K562 (cell line): ENCODE measurements around the gene PSMG3. TPM values are rescaled to one million over a fixed set of nuclear protein-coding genes. Genes with fewer than 3 reads are reported as not detected.

Source experiments
- ATAC-seq: fragments of 200-7000 bp; cut with Tn5 transposase; 3 replicates; pipeline ENCODE4 v1.9.1; 2020; ENCODE audit warnings: moderate library complexity
- BruUV-seq: library from RNA; stranded (reverse); fragments of 400-500 nt; replicated peaks from 2 replicates; lab custom pipeline; 2021; lab: Mats Ljungman, UMichigan
- CTCF ChIA-PET: fragments of 300-600 bp; formaldehyde crosslinking; extraction: SDS; loops from one replicate; lab custom pipeline; 2021; ENCODE audit warnings: low intra/inter-chr PET ratio; lab: Yijun Ruan, JAX
- POLR2A ChIA-PET: fragments of 300-600, 350-650 bp; sonication (Branson Sonifier 250); formaldehyde crosslinking; extraction: SDS; loops from one replicate; lab custom pipeline; 2021; ENCODE audit warnings: antibody characterized with exemption, inconsistent platforms; lab: Yijun Ruan, JAX
- DNase-seq, 4 experiments: peaks; one replicate each; pipeline versions ENCODE4 v3.0.0 to v3.0.0-alpha.2; 2011 to 2018; ENCODE audit warnings: low spot score in 3 of 4, mixed read lengths in 3 of 4; ENCODE audit errors: extremely low read depth in 1 of 4
- FAIRE-seq: peaks from 2 replicates; lab custom pipeline; 2011; peaks lifted over from hg19 to GRCh38; lab: Jason Lieb, UNC
- H2AFZ ChIP-seq: 2 replicates; pipeline ENCODE4 v1.6.0; 2011; ENCODE audit warnings: low read depth, low read length, control low read depth, inconsistent platforms
- H3K27ac ChIP-seq: fragments of 200-600 bp; 3 replicates; pipeline ENCODE4 v1.8.0; 2011; ENCODE audit warnings: low read depth, mild to moderate bottlenecking, control low read depth, inconsistent platforms, low read length, moderate library complexity, mixed read lengths; ENCODE audit errors: extremely low read depth
- H3K27me3 ChIP-seq, 2 experiments: fragments of 300-600 bp in 1 of 2; 2 replicates in 1 of 2; 3 replicates in 1 of 2; pipeline versions ENCODE4 v1.6.0 to v1.8.0; 2011; ENCODE audit warnings: inconsistent platforms in 2 of 2, low read length in 2 of 2, mild to moderate bottlenecking in 1 of 2, mixed read lengths in 1 of 2, moderate library complexity in 1 of 2; ENCODE audit not compliant: control insufficient read depth in 2 of 2, insufficient read depth in 2 of 2
- H3K36me3 ChIP-seq: fragments of 300-600 bp; 3 replicates; pipeline ENCODE4 v1.8.0; 2011; ENCODE audit warnings: mild to moderate bottlenecking, low read length, inconsistent platforms; ENCODE audit not compliant: control insufficient read depth, insufficient read depth
- H3K4me1 ChIP-seq, 2 experiments: fragments of 200-600 bp in 1 of 2; replicated peaks in 1 of 2; 2 replicates in 1 of 2; 3 replicates in 1 of 2; pipeline versions ENCODE4 v1.5.1 to v1.8.0; 2011; ENCODE audit warnings: inconsistent platforms in 2 of 2, low read length in 2 of 2, mild to moderate bottlenecking in 1 of 2, mixed read lengths in 1 of 2, moderate library complexity in 1 of 2; ENCODE audit not compliant: control insufficient read depth in 2 of 2, insufficient read depth in 2 of 2
- H3K4me2 ChIP-seq: 2 replicates; pipeline ENCODE4 v1.6.1; 2011; ENCODE audit warnings: low read length, control low read depth, inconsistent platforms, mixed read lengths; ENCODE audit not compliant: insufficient read depth
- H3K4me3 ChIP-seq: fragments of 200-600 bp; sonication (generic), shearing (Covaris generic); 2 replicates; pipeline ENCODE4 v1.5.1; 2016; ENCODE audit warnings: control low read depth, inconsistent platforms
- H3K79me2 ChIP-seq: fragments of 200-600 bp; 3 replicates; pipeline ENCODE4 v1.8.0; 2011; ENCODE audit warnings: low read length, inconsistent platforms; ENCODE audit not compliant: control insufficient read depth, insufficient read depth
- H3K9ac ChIP-seq, 2 experiments: 2 replicates each; pipeline versions ENCODE4 v1.6.0 to v1.6.1; 2011; ENCODE audit warnings: low read depth in 2 of 2, low read length in 2 of 2, control low read depth in 1 of 2, inconsistent platforms in 1 of 2, mild to moderate bottlenecking in 1 of 2, mixed read lengths in 1 of 2; ENCODE audit not compliant: insufficient read depth in 1 of 2
- H3K9me1 ChIP-seq: one replicate; pipeline ENCODE4 v1.6.0; 2011; ENCODE audit warnings: inconsistent platforms, mild to moderate bottlenecking, low read length, moderate library complexity; ENCODE audit not compliant: control insufficient read depth, insufficient read depth
- H3K9me3 ChIP-seq: replicated peaks from 2 replicates; pipeline ENCODE4 v1.5.1; 2011; ENCODE audit warnings: low read depth, low read length, inconsistent platforms; ENCODE audit not compliant: control insufficient read depth, insufficient read depth
- H4K20me1 ChIP-seq: replicated peaks from 2 replicates; pipeline ENCODE4 v1.6.1; 2011; ENCODE audit warnings: low read length, inconsistent platforms, mixed read lengths; ENCODE audit not compliant: control insufficient read depth, insufficient read depth
- ELF4 ChIP-seq: fragments of 450-650 bp; formaldehyde crosslinking; IDR thresholded peaks from 2 replicates; pipeline ENCODE4 v1.4.0; 2022; ENCODE audit warnings: missing genetic modification characterization
- PURB ChIP-seq: sonication (generic); formaldehyde crosslinking; IDR thresholded peaks from 2 replicates; pipeline ENCODE4 v1.9.0; 2021; ENCODE audit warnings: low read depth, mild to moderate bottlenecking, missing genetic modification reagents
- RBFOX2 ChIP-seq: fragments of 200-400 bp; formaldehyde crosslinking; IDR thresholded peaks from 2 replicates; pipeline ENCODE4 v1.6.1; 2017; ENCODE audit warnings: low read depth, mild to moderate bottlenecking, low read length, moderate library complexity
- TRIM24 ChIP-seq, 2 experiments: fragments of 450-650 bp; IDR thresholded peaks; 2 replicates each; pipeline ENCODE4 v1.6.1; 2016
- YBX1 ChIP-seq: fragments of 450-650 bp; IDR thresholded peaks from 2 replicates; pipeline ENCODE4 v1.7.1; 2016; ENCODE audit warnings: mild to moderate bottlenecking
- ZBTB8A ChIP-seq: fragments of 450-650 bp; IDR thresholded peaks from 2 replicates; pipeline ENCODE4 v1.6.1; 2018; ENCODE audit warnings: mild to moderate bottlenecking, moderate library complexity; ENCODE audit not compliant: partially characterized antibody
- ZC3H4 ChIP-seq: sonication (generic); formaldehyde crosslinking; IDR thresholded peaks from 2 replicates; pipeline ENCODE4 v1.9.0; 2021; ENCODE audit warnings: missing genetic modification reagents, borderline replicate concordance
- ZNF146 ChIP-seq: IDR thresholded peaks from one replicate; pipeline ENCODE4 v1.6.1; 2018; ENCODE audit warnings: missing compliant biosample characterization; ENCODE audit not compliant: unreplicated experiment
- ZNF79 ChIP-seq: fragments of 250-450 bp; sonication (Bioruptor Pico); IDR thresholded peaks from 2 replicates; pipeline ENCODE4 v1.4.0; 2020; ENCODE audit warnings: low read depth, mild to moderate bottlenecking, moderate library complexity
- WGBS: fragments of 100-300 bp; shearing (Covaris generic); methylation state at CpG from one replicate; pipeline ENCODE4 v1.1.6; 2016; ENCODE audit warnings: low coverage, mixed read lengths; ENCODE audit not compliant: insufficient coverage; ENCODE audit errors: missing lambda C conversion rate; 5-methylcytosine and 5-hydroxymethylcytosine counted together
- in situ Hi-C: fragments of 300-500 bp; cut with MboI; formaldehyde crosslinking; loops from 4 replicates; pipeline ENCODE4 v1.15.0; 2018; ENCODE audit warnings: inconsistent platforms, mixed read lengths
- intact Hi-C: fragments of 100-400 bp; cut with micrococcal nuclease; formaldehyde crosslinking; loops from 2 replicates; pipeline ENCODE4 v1.14.2; 2022
- polyA plus RNA-seq, 8 experiments: library from polyadenylated mRNA; depleted of rRNA in 4 of 8; stranded (reverse) in 5 of 8; unstranded in 3 of 8; fragments of >200 nt; fragmentation: Nextera tagmentation in 2 of 8; fragmentation: Illumina TruSeq in 1 of 8; extraction: Ambion mirVana in 2 of 8; extraction: Trizol in 1 of 8; gene quantifications; 2 replicates each; pipeline versions ENCODE4 v1.2.1 to v1.2.3, GENCODE V29; 2011 to 2014; ENCODE audit warnings: inconsistent platforms in 1 of 8, missing spikeins in 1 of 8
- total RNA-seq, 7 experiments: library from RNA; depleted of rRNA in 6 of 7; stranded (reverse); fragments of >200 nt in 6 of 7; fragmentation: Illumina TruSeq in 2 of 7; extraction: Trizol in 2 of 7; gene quantifications; 2 replicates each; pipeline versions ENCODE4 v1.2.1 to v1.2.3, GENCODE V29; 2011 to 2021; ENCODE audit warnings: low replicate concordance in 1 of 7
- TF ChIP-seq, protein P1 (sequence below): IDR thresholded peaks from 3 replicates; pipeline ENCODE4 v1.6.1; 2011; ENCODE audit warnings: borderline replicate concordance, mild to moderate bottlenecking, moderate library complexity; ENCODE audit not compliant: insufficient read length; ENCODE audit errors: extremely low read depth
- TF ChIP-seq, protein P2 (sequence below): fragments of 250-450 bp; sonication (Bioruptor Pico); IDR thresholded peaks from 2 replicates; pipeline ENCODE4 v1.8.0; 2021; ENCODE audit warnings: moderate library complexity, mild to moderate bottlenecking, inconsistent platforms

Gene PSMG3
- total and polyA plus RNA-seq, 9 of the 15 experiments (the other 6 are each of a cell fraction or from before 2014, with no cell fraction given): 34.8 to 122 (median 80.1) TPM

DNA sequence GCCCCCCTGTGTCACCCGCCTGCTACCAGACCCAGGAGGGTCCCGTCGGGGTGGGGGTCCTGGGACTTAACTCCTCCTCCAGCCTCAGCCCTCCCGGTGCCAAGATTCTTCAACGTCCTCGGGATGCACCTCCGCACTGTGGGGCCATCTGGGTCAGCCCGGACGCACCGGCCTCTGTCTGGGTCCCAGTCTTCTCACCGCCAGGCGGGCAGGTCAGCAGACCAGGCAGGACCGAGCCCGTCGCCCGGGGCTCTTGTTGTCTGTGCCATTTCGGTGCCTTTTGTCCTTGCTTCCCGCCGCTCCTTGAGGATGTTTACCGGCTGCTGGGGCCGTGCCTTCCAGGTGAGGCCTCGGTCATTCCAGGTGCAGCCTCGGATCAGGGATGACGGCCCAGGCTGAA is 32.1 kb upstream of the PSMG3 start:
- in situ Hi-C loops: no loop called here
- Histone ChIP-seq H2AFZ (no peak overlapping the region), H3K9me3 (no peaks in the 10 kb centered on the region; the same call in 1 of the 2 replicates), H3K4me1 (peaks cover 0 to 21% of the 10 kb centered on the region in 2 experiments; a peak in 2 of 5 replicates), H3K27me3 (peaks cover 57 to 88% of the 10 kb centered on the region in 2 experiments), H3K79me2 (no peaks in the 10 kb centered on the region), H3K36me3 (no peaks in the 10 kb centered on the region), H4K20me1 (peaks cover 6% of the 10 kb centered on the region), H3K27ac (no peak overlapping the region), H3K9me1 (peaks cover 2% of the 10 kb centered on the region), H3K9ac (no peak overlapping the region), H3K4me3 (no peak overlapping the region), H3K4me2 (no peak overlapping the region)
- FAIRE-seq (no peak), DNase-seq (no peak), ATAC-seq (0 out of 3 replicates have a peak, but pooled peaks have one; percentile 31)
- BruUV-seq: no TSS peak
- WGBS: 3% methylated on average over 22 of the region's 24 CpGs
- intact Hi-C loops: no loop called here
- ChIA-PET POLR2A (interaction anchor here (0.7 kb wide), 1 partner anchor 303 kb away, joined by 3 read pairs; no protein-coding TSS in a partner anchor), CTCF (no interaction called here)
- TF ChIP-seq YBX1 (no peak), ZNF146 (CRISPR knock-in tag) (no peak), PURB (no peak), ZNF79 (CRISPR knock-in tag) (no peak), ZBTB8A (no peak), RBFOX2 (no peak), TRIM24 (IDR thresholded peaks at IDR 0.05) (no peak), ZC3H4 (CRISPR knock-in tag) (no peak), ELF4 (no peak)
- TF ChIP-seq, protein P1, sequence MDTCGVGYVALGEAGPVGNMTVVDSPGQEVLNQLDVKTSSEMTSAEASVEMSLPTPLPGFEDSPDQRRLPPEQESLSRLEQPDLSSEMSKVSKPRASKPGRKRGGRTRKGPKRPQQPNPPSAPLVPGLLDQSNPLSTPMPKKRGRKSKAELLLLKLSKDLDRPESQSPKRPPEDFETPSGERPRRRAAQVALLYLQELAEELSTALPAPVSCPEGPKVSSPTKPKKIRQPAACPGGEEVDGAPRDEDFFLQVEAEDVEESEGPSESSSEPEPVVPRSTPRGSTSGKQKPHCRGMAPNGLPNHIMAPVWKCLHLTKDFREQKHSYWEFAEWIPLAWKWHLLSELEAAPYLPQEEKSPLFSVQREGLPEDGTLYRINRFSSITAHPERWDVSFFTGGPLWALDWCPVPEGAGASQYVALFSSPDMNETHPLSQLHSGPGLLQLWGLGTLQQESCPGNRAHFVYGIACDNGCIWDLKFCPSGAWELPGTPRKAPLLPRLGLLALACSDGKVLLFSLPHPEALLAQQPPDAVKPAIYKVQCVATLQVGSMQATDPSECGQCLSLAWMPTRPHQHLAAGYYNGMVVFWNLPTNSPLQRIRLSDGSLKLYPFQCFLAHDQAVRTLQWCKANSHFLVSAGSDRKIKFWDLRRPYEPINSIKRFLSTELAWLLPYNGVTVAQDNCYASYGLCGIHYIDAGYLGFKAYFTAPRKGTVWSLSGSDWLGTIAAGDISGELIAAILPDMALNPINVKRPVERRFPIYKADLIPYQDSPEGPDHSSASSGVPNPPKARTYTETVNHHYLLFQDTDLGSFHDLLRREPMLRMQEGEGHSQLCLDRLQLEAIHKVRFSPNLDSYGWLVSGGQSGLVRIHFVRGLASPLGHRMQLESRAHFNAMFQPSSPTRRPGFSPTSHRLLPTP: no peak
- TF ChIP-seq, protein P2, sequence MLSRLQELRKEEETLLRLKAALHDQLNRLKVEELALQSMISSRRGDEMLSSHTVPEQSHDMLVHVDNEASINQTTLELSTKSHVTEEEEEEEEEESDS (CRISPR knock-in tag): no peak
